HUES6 (cell line): ENCODE measurements around the gene USP24.

Experiments
- H3K27ac ChIP-seq: 2 replicates; pipeline ENCODE4 v1.7.0; 2013; ENCODE audit warnings: low read depth, mild to moderate bottlenecking, low read length, inconsistent platforms
- H3K27me3 ChIP-seq: 2 replicates; pipeline ENCODE4 v1.6.1; 2013; ENCODE audit warnings: low read length; ENCODE audit not compliant: control insufficient read depth, insufficient read depth
- H3K36me3 ChIP-seq: 2 replicates; pipeline ENCODE4 v1.6.1; 2013; ENCODE audit warnings: low read length; ENCODE audit not compliant: control insufficient read depth, insufficient read depth
- H3K4me1 ChIP-seq: 2 replicates; pipeline ENCODE4 v1.6.1; 2013; ENCODE audit warnings: low read length; ENCODE audit not compliant: control insufficient read depth, insufficient read depth
- H3K4me3 ChIP-seq: 2 replicates; pipeline ENCODE4 v1.5.1; 2013; ENCODE audit warnings: low read depth, low read length
- H3K9ac ChIP-seq: one replicate; pipeline ENCODE4 v1.6.1; 2013; ENCODE audit warnings: mild to moderate bottlenecking, low read length
- H3K9me3 ChIP-seq: 2 replicates; pipeline ENCODE4 v1.6.1; 2013; ENCODE audit warnings: low read depth, low read length; ENCODE audit not compliant: control insufficient read depth, insufficient read depth

USP24 gene

DNA sequence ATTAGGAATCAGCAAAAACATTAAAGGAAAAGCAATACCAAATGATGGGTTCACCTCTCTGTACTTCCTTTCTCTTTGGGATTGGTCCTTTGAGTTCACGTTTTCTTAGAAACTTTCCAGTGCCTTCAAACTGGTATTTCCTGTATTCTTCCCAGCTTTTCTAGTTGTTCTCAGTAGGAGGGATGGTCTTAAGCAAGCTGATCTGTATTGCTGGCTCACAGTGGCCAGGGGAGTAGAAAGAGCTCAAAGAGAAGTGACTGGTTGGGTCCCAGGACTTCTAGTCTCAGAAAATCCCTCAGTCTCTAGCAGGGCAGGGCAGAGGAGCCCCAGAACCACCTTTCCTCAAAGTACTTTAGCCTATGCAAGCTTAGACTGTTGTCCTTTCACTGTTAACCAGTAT lies 10.1 kb upstream of the USP24 start:
- Histone ChIP-seq H3K4me1 (peaks cover 6% of the 10 kb centered on the region), H3K9ac (no peak overlapping the region), H3K9me3 (peaks cover 4% of the 10 kb centered on the region; the same call in 1 of the 2 replicates), H3K4me3 (no peak overlapping the region), H3K27me3 (no peaks in the 10 kb centered on the region), H3K36me3 (no peaks in the 10 kb centered on the region), H3K27ac (no peak overlapping the region)

DNA sequence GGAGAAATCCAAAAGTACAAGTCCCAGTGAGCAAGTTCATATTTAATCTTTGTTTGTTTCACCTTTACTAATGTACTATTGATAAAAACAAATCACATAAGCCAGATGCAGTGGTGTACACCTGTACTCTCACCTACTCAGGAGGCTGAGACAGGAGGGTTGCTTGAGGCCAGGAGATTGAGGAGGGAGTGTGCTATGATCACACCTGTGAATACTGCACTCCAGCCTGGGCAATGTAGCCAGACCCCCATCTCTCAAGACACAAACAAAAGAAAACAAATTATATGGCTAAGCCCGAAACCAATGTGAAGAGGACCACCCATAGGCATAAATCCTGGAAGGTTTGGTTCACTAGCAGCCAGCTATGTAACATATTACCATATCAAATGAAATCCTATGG lies 9.6 kb upstream of the USP24 start:
- H3K4me1 ChIP-seq = peaks cover 6% of the 10 kb centered on the region
- H3K9me3 ChIP-seq = peaks cover 4% of the 10 kb centered on the region; the same call in 1 of the 2 replicates
- H3K36me3 ChIP-seq = no peaks in the 10 kb centered on the region
- H3K4me3 ChIP-seq = no peak overlapping the region
- H3K9ac ChIP-seq = no peak overlapping the region
- no peak overlapping the region for H3K27ac ChIP-seq
- H3K27me3 ChIP-seq = no peaks in the 10 kb centered on the region

- no peaks in the 10 kb centered on the region for H3K27me3 ChIP-seq
- H3K4me1 ChIP-seq = peaks cover 11% of the 10 kb centered on the region
- H3K4me3 ChIP-seq = no peak overlapping the region
- H3K27ac ChIP-seq = no peak overlapping the region
- H3K36me3 ChIP-seq = no peaks in the 10 kb centered on the region
- H3K9ac ChIP-seq = no peak overlapping the region
- peaks cover 2% of the 10 kb centered on the region; the same call in 1 of the 2 replicates for H3K9me3 ChIP-seq
These were observed 7.0 kb upstream of the USP24 start for GRCh38 chr1:55222152-55222551.

GRCh38 chr1:55217226-55217986 lies 2.2 kb upstream of the USP24 start:
- Histone ChIP-seq H3K36me3 (no peaks in the 10 kb centered on the region), H3K4me1 (peaks cover 25% of the 10 kb centered on the region), H3K9ac (no peak overlapping the region), H3K4me3 (no peak overlapping the region), H3K27me3 (peaks cover 4% of the 10 kb centered on the region; the same call in 1 of the 2 replicates), H3K27ac (no peak overlapping the region), H3K9me3 (no peaks in the 10 kb centered on the region)

DNA sequence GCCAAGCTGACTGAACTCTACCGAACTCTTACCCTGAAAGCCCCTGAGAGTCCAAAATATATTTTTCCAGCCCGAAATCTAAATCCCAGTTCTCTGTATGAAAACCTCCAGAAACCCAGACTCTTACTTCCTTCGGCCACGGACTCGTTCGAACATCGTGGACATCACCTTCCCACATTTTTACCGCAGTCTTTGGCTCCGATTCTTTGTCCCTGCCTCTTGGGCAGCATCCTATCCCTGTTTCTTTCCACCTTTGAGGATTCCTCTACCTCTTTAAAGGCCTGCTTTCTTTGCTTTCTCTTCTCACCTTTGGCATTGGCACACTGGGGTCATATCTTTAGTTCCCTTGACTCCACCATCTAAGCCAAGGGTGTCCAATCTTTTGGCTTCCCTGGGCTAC lies 932 bp upstream of the USP24 start:
- Histone ChIP-seq H3K4me3 (peak overlapping the region; percentile 92), H3K9ac (peak overlapping the region; percentile 98), H3K27me3 (peaks cover 4% of the 10 kb centered on the region; the same call in 1 of the 2 replicates), H3K36me3 (no peaks in the 10 kb centered on the region), H3K4me1 (peaks cover 38% of the 10 kb centered on the region), H3K27ac (peak overlapping the region; percentile 88; the same call in 1 of the 2 replicates), H3K9me3 (no peaks in the 10 kb centered on the region)

DNA sequence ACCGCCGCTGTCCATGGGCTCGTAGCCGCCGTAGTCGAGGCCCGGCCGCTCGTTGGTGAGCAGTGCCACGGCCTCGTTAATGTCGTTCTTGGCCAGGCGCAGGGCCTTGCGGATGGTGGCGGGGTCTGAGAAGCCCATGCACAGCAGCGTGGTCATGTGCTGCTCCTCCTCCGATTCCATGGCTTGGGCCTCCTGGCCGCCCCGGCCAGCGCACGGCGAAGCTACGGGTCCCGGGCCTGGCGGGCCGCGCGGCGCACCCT lies 300 bp downstream of the USP24 start:
- H3K36me3 ChIP-seq = no peaks in the 10 kb centered on the region
- H3K9me3 ChIP-seq = no peaks in the 10 kb centered on the region
- peaks cover 42% of the 10 kb centered on the region for H3K4me1 ChIP-seq
- H3K27ac ChIP-seq = peak overlapping the region; percentile 88
- H3K9ac ChIP-seq = peak overlapping the region; percentile 98
- H3K27me3 ChIP-seq = peaks cover 4% of the 10 kb centered on the region; the same call in 1 of the 2 replicates
- H3K4me3 ChIP-seq = peak overlapping the region; percentile 92

- H3K4me1 ChIP-seq = peaks cover 42% of the 10 kb centered on the region
- no peaks in the 10 kb centered on the region for H3K36me3 ChIP-seq
- H3K9ac ChIP-seq = peak overlapping the region; percentile 98
- H3K27me3 ChIP-seq = peaks cover 4% of the 10 kb centered on the region; the same call in 1 of the 2 replicates
- no peaks in the 10 kb centered on the region for H3K9me3 ChIP-seq
- peak overlapping the region; percentile 92 for H3K4me3 ChIP-seq
- no peak overlapping the region; the same call in 1 of the 2 replicates for H3K27ac ChIP-seq
These were observed 791 bp downstream of the USP24 start for GRCh38 chr1:55214212-55214933.

- H3K4me3 ChIP-seq = peak overlapping the region; percentile 92
- H3K9ac ChIP-seq = peak overlapping the region; percentile 98
- H3K4me1 ChIP-seq = peaks cover 42% of the 10 kb centered on the region
- H3K36me3 ChIP-seq = no peaks in the 10 kb centered on the region
- no peaks in the 10 kb centered on the region for H3K9me3 ChIP-seq
- H3K27ac ChIP-seq = no peak overlapping the region
- H3K27me3 ChIP-seq = peaks cover 4% of the 10 kb centered on the region; the same call in 1 of the 2 replicates
These were observed 1.3 kb downstream of the USP24 start for GRCh38 chr1:55213885-55214211.

DNA sequence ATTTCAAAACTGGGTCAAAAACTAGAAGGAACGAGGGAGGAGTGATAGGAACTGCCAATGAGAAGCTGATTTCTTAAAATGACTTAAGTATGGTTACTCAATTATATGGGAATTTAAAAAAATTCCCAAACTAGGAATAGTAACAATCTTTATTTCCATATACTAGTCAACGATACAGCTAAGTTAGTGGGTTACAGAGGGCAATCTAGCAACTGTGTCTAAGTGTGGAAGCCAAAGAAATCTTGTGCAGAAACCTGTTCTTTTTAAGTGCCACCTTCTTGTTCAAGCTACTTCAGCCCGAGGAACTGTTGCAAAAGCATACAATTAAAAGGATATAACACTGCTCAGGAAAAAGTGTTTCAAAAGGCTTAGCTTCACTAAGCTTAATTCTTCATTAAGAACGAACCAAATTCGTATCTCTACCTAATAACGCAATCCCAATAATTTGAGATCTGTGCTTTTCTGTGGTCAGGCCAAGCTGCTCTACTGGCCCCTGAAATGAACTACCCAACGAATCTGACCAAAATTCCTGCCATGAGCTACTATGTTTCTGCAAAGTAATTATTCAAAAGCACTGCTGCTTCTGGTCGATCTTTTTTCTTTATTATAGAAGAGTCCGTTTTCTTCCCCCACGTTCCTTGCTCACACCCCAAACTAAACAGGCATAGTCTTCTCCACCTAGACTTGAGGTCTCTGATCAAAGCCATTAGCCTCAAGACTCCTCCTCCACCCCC lies 1.8 kb downstream of the USP24 start:
- Histone ChIP-seq H3K9ac (peak overlapping the region; percentile 98), H3K36me3 (no peaks in the 10 kb centered on the region), H3K9me3 (no peaks in the 10 kb centered on the region), H3K4me1 (peaks cover 42% of the 10 kb centered on the region), H3K27me3 (peaks cover 4% of the 10 kb centered on the region; the same call in 1 of the 2 replicates), H3K27ac (no peak overlapping the region), H3K4me3 (peak overlapping the region; percentile 92)

DNA sequence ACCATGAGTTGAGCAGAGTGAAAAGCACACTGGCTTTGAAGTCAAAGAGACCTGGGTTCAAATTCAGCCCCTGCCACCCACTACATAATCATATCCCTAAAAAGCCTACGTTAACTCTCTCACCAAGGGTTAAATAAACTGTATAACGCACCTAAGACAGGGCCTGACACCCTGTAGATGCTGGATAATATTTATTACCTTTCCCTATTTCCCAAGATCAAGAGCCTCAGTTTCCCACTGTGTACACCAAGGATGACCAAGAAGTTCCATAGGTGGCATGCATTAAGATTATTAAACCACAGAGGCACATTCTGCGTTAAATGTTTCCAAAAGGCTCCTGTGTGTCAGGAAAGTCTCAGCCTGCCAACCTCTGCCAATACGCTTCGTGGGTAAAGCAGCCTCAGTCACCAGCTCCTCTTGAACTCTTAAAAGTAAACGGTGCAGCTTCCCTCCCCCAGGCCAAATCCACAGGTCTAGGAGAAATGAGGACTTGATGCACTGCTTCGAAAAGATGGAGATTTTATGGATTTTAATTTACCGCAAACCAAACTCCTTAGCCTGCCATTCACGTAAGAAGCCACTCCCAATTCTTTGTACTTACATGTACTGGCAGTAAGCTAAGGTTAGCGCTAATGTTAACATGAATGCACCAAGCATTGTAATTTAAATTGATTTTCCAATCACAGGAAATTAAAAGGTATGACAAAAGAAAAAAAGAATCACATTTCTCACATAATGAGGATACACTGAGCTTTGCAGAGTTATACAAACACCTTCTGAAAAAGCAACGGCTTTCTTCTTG lies 2.6 kb downstream of the USP24 start:
- Histone ChIP-seq H3K9ac (peak overlapping the region; percentile 98), H3K4me1 (peaks cover 40% of the 10 kb centered on the region), H3K27ac (no peak overlapping the region), H3K9me3 (no peaks in the 10 kb centered on the region), H3K27me3 (peaks cover 4% of the 10 kb centered on the region; the same call in 1 of the 2 replicates), H3K36me3 (no peaks in the 10 kb centered on the region), H3K4me3 (peak overlapping the region; percentile 92)
